Right lobe of liver (tissue), 6 donors: ENCODE measurements around the gene KASH5. TPM values are rescaled to one million over a fixed set of nuclear protein-coding genes. Genes with fewer than 3 reads are reported as not detected.

Experiments used
- ATAC-seq, 4 donors: fragments of 200-7000 bp; cut with Tn5 transposase; one replicate each; pipeline ENCODE4 v1.9.1; 2020; ENCODE audit warnings: mild to moderate bottlenecking in 4 of 4, moderate library complexity in 4 of 4
- DNase-seq, 3 donors: peaks; one replicate each; pipeline ENCODE4 v3.0.0-alpha.2; 2020
- H3K27ac ChIP-seq, 3 donors: fragments of 200-600 bp; one replicate each; pipeline ENCODE4 v1.8.0; 2022
- H3K27me3 ChIP-seq, 2 donors: fragments of 200-600 bp; one replicate each; pipeline ENCODE4 v1.8.0; 2022
- H3K36me3 ChIP-seq, 4 donors: fragments of 200-600 bp; sonication (generic) in 1 of 4; one replicate each; pipeline versions ENCODE4 v1.5.1 to v1.8.0; 2017 to 2022; ENCODE audit warnings: control low read depth in 1 of 4
- H3K4me1 ChIP-seq, 4 donors: fragments of 200-600 bp; sonication (generic) in 1 of 4; one replicate each; pipeline versions ENCODE4 v1.5.1 to v1.8.0; 2017 to 2022; ENCODE audit warnings: control low read depth in 1 of 4
- H3K4me3 ChIP-seq, 3 donors: fragments of 200-600 bp; one replicate each; pipeline ENCODE4 v1.8.0; 2022
- H3K9me3 ChIP-seq, 4 donors: fragments of 200-600 bp; sonication (generic) in 1 of 4; one replicate each; pipeline versions ENCODE4 v1.5.1 to v1.8.0; 2017 to 2022; ENCODE audit warnings: control low read depth in 1 of 4
- POLR2A ChIP-seq: fragments of 450-650 bp; IDR thresholded peaks from one replicate; pipeline ENCODE4 v1.6.1; 2017; ENCODE audit warnings: antibody characterized with exemption, mild to moderate bottlenecking
- WGBS: methylation state at CpG from one replicate; pipeline ENCODE4 v1.1.6; 2018; ENCODE audit warnings: low coverage, low lambda C conversion rate; ENCODE audit not compliant: insufficient coverage; ENCODE audit errors: missing lambda C conversion rate; 5-methylcytosine and 5-hydroxymethylcytosine counted together
- intact Hi-C, 2 donors: fragments of 100-400 bp; cut with DNase I; formaldehyde crosslinking; loops; one replicate each; pipeline versions ENCODE4 v1.11.2 to v1.14.1; 2022
- total RNA-seq, 6 experiments: library from RNA; depleted of rRNA in 2 of 6; stranded (reverse); fragments of >200 nt in 2 of 6; fragmentation: NEBNext Ultra II Directional in 3 of 6; extraction: Animal tissue kit (Norgen Biotek cat#: 25700) in 3 of 6; gene quantifications; one replicate each; pipeline versions ENCODE4 v1.1.0 to v1.2.4, GENCODE V29; 2016 to 2023
- TF ChIP-seq, protein P1 (sequence below), 4 donors: fragments of 200-600 bp in 3 of 4; fragments of 450-650 bp in 1 of 4; IDR thresholded peaks; one replicate each; pipeline versions ENCODE4 v1.5.1 to v1.8.0; 2016 to 2022; ENCODE audit warnings: antibody characterized with exemption in 4 of 4, mild to moderate bottlenecking in 2 of 4
- donor health status: DM: no; HTN: yes; CAD: no.
- donor health status: DM: no; HTN: no; CAD: no.
- donor health status: DM: no; HTN: no; CAD: no.
- donor health status: DM: no; HTN: yes; CAD: no.
- donor health status: DM: no; HTN: yes; CAD: no.

The KASH5 gene
- total RNA-seq, 6 experiments from 2014 or later, result 0.32 TPM; not detected in 5

DNA sequence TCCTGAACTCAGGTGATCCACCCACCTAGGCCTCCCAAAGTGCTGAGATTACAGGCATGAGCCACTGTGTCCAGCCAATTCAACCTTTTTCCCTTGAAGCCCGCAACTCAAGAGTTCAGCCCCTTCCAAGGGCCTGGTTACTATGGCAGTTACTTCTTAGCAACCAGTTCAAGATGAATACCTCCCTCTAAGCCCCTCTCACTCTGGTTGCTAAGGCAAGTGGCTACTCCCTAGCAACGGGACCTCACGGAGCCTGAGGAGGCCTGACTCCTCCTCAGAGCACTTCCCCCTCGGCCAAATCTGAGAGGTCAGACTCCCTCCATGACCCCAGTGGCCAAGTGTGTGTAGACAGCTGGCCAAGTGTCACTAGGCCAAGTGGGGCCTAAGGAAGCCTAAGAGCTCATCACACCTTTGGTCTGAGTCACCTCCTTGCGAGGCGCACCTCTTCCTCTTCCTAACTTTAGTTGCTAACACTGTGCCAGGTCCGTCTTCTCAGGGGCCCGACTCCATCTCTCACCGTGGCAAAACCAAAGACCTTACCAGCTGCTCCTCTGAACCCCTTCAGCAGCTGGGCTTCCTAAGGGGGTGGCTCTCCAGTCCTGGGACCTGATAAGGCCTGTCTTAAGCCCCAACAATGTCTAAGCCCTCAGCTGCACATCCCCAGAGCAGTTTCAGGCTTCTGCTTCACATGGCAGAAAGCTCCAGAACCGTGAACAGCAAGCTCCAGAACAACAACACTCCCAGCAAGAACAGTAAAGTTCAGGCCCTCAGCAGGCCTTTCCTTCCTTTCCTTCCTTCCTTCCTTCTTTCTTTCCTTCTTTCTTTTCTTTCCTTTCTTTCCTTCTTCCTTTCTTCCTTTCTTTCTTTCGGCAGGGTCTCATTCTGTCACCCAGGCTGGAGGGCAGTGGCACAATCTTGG, 43.3 kb upstream of the KASH5 start:
- WGBS, result 81% methylated on average over 5 of the region's 11 CpGs
- intact Hi-C loops, result no loop called here
- no peak overlapping the region for H3K4me3 ChIP-seq
- ATAC-seq, result no peak
- H3K9me3 ChIP-seq, result no peaks in the 10 kb centered on the region
- no peak overlapping the region for H3K27ac ChIP-seq
- H3K4me1 ChIP-seq, result peaks cover 0 to 8% (median 3%) of the 10 kb centered on the region in 4 donors
- H3K36me3 ChIP-seq, result peaks cover 0 to 7% (median 0%) of the 10 kb centered on the region in 4 donors
- H3K27me3 ChIP-seq, result no peaks in the 10 kb centered on the region
- TF ChIP-seq, protein P1, sequence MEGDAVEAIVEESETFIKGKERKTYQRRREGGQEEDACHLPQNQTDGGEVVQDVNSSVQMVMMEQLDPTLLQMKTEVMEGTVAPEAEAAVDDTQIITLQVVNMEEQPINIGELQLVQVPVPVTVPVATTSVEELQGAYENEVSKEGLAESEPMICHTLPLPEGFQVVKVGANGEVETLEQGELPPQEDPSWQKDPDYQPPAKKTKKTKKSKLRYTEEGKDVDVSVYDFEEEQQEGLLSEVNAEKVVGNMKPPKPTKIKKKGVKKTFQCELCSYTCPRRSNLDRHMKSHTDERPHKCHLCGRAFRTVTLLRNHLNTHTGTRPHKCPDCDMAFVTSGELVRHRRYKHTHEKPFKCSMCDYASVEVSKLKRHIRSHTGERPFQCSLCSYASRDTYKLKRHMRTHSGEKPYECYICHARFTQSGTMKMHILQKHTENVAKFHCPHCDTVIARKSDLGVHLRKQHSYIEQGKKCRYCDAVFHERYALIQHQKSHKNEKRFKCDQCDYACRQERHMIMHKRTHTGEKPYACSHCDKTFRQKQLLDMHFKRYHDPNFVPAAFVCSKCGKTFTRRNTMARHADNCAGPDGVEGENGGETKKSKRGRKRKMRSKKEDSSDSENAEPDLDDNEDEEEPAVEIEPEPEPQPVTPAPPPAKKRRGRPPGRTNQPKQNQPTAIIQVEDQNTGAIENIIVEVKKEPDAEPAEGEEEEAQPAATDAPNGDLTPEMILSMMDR (IDR thresholded peaks at IDR 0.05), result no peak
- TF ChIP-seq POLR2A, result no peak
- DNase-seq, result no peak

DNA sequence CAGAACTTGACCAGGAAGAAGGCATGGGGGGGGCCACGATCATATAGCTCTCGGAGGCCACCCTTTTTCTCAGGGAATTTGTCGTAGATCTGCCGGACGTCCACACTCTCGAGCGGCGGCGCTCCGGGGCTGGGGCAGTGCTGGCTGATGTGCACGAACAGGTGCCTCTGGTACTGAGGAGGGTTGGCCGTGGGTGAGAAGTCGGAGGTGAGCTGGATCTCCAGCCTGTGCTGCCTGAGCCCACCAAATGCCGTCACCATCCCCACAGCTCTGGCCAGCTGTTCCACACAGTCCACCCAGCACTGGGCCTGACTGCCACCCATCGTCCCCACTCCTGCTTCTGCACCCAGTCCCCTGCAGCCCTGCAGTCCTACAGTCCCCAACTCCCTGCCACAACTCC, 40.9 kb upstream of the KASH5 start:
- WGBS, result no CpG with 5 or more reads among the region's 15 CpGs

DNA sequence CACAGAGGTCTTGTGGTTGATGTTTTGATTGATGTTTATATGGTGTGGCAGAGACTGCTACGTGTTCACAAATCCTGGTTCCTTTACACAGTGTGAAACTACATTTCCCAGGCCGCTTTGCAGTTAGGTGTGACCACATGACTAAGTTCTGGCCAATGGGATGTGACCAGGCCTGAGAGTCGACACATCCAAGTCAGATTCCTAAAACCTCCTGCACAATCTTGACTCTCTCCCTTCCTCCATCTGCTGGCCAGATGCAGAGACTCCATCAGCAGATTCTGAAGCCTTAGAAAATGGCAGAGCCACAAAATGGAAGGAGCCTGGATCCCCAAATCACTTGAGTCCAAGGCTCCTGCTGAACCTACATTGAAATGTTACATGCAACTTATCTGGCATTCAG, 40.2 kb upstream of the KASH5 start:
- peaks cover 0 to 7% (median 0%) of the 10 kb centered on the region in 4 donors for H3K36me3 ChIP-seq
- ATAC-seq (peak; percentile 45 to 59 (median 52)), DNase-seq (no peak)
- H3K9me3 ChIP-seq, result no peaks in the 10 kb centered on the region
- H3K4me1 ChIP-seq, result no peaks in the 10 kb centered on the region
- WGBS, result 62% methylated on average over 3 of the region's 3 CpGs
- H3K27me3 ChIP-seq, result no peaks in the 10 kb centered on the region
- TF ChIP-seq POLR2A, result no peak
- TF ChIP-seq, protein P1 (IDR thresholded peaks at IDR 0.05), result no peak
- H3K4me3 ChIP-seq, result no peak overlapping the region
- intact Hi-C loops, result no loop called here
- H3K27ac ChIP-seq, result no peak overlapping the region

More for the DNA sequence above, 40.9 kb upstream of the KASH5 start:
- TF ChIP-seq POLR2A, result no peak
- TF ChIP-seq, protein P1 (IDR thresholded peaks at IDR 0.05), result no peak
- intact Hi-C loops, result no loop called here
- H3K27ac ChIP-seq, result no peak overlapping the region
- no peak overlapping the region for H3K4me3 ChIP-seq
- DNase-seq, result no peak
- no peaks in the 10 kb centered on the region for H3K27me3 ChIP-seq
- ATAC-seq, result peak in 1 of 4 donors; percentile 29
- H3K4me1 ChIP-seq, result no peaks in the 10 kb centered on the region
- H3K36me3 ChIP-seq, result peaks cover 0 to 7% (median 0%) of the 10 kb centered on the region in 4 donors
- no peaks in the 10 kb centered on the region for H3K9me3 ChIP-seq

DNA sequence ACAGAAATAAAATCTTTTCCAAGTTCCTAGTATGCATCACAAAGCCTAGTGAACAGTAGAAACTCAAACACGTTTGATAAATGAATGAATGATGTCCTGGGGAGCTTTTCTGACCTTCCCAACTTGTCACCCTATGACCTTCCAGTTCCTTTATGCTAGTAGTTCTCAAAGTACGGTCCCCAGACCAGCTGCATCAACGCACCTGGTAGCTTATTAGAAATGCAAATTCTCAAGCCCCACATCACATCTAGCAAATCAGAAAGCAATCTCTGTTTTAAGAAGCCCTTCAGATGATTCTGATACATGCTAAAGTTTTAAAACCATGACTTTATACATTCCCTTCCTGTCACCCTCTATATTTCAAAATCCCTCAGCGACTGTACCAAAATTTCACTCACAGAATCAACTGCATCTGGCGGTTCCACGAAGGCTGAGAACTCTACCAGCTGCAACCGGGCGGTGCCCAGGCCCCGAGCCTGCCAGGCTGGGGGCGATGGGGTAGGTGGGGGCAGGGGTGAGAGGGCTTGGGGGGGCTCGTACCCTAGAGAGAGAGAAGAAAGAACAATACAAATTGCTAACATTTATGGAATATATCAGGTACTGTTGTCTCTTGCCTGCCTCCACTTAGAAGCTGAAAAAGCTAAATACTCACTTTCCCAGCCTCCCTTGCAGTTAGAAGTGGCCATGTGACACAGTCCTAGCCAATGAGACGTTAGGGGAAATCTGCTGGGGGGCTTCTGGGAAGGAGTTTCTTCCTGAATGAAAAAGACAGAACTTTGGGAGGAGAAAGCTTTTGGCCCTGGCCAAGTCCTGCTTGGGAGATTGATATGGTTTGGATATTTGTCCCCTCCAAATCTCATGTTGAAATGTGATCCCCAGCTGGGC, 39.5 kb upstream of the KASH5 start:
- Histone ChIP-seq H3K27me3 (no peaks in the 10 kb centered on the region), H3K27ac (no peak overlapping the region), H3K4me1 (no peaks in the 10 kb centered on the region), H3K4me3 (no peak overlapping the region), H3K36me3 (peaks cover 0 to 7% (median 0%) of the 10 kb centered on the region in 4 donors), H3K9me3 (no peaks in the 10 kb centered on the region)
- TF ChIP-seq, protein P1 (IDR thresholded peaks at IDR 0.05), result no peak
- TF ChIP-seq POLR2A, result no peak
- DNase-seq, result no peak
- intact Hi-C loops, result no loop called here
- WGBS, result 75% methylated on average over 12 of the region's 12 CpGs
- no peak for ATAC-seq
